Lung microvascular endothelial cell (primary cell): ENCODE measurements around the gene PAPPA2. TPM values are rescaled to one million over a fixed set of nuclear protein-coding genes. Genes with fewer than 3 reads are reported as not detected.

Experiments used
- DNase-seq, 2 donors: peaks; one replicate each; pipeline versions ENCODE4 v3.0.0 to v3.0.0-alpha.2; 2010; ENCODE audit warnings: low read depth in 2 of 2
- total RNA-seq: library from RNA; depleted of rRNA; stranded (reverse); fragments of >200 nt; gene quantifications from 2 replicates; pipeline ENCODE4 v1.2.1, GENCODE V29; 2014

PAPPA2 gene
- total RNA-seq, 1 donor from 2014 or later = under 0.01 TPM

GRCh38 chr1:176765608-176766007, 302.6 kb downstream of the PAPPA2 start:
- DNase-seq = no peak

GRCh38 chr1:176766779-176767178, 303.8 kb downstream of the PAPPA2 start:
- DNase-seq = no peak

- DNase-seq = no peak
These were observed 304.8 kb downstream of the PAPPA2 start for GRCh38 chr1:176767714-176768136.

GRCh38 chr1:176768532-176768931, 305.6 kb downstream of the PAPPA2 start:
- DNase-seq = no peak

- DNase-seq = no peak
These were observed 307.1 kb downstream of the PAPPA2 start for GRCh38 chr1:176770066-176770465.

- no peak for DNase-seq
These were observed 310.1 kb downstream of the PAPPA2 start for GRCh38 chr1:176773038-176773437.

GRCh38 chr1:176774224-176774623, 311.2 kb downstream of the PAPPA2 start:
- DNase-seq = no peak

- no peak for DNase-seq
These were observed 312.4 kb downstream of the PAPPA2 start for GRCh38 chr1:176775378-176775777.

GRCh38 chr1:176775996-176776395, 313.0 kb downstream of the PAPPA2 start:
- DNase-seq = no peak

- no peak for DNase-seq
These were observed 315.1 kb downstream of the PAPPA2 start for GRCh38 chr1:176778056-176778455.

- no peak for DNase-seq
These were observed 317.0 kb downstream of the PAPPA2 start for GRCh38 chr1:176779992-176780328.

GRCh38 chr1:176783309-176783708, 320.3 kb downstream of the PAPPA2 start:
- no peak for DNase-seq

GRCh38 chr1:176785056-176785455, 322.1 kb downstream of the PAPPA2 start:
- DNase-seq = no peak

- no peak for DNase-seq
These were observed 322.8 kb downstream of the PAPPA2 start for GRCh38 chr1:176785791-176786190.

GRCh38 chr1:176786274-176786673, 323.3 kb downstream of the PAPPA2 start:
- no peak for DNase-seq

- no peak for DNase-seq
These were observed 326.7 kb downstream of the PAPPA2 start for GRCh38 chr1:176789571-176790090.

GRCh38 chr1:176790786-176791185, 327.8 kb downstream of the PAPPA2 start:
- DNase-seq = no peak

- no peak for DNase-seq
These were observed 328.9 kb downstream of the PAPPA2 start for GRCh38 chr1:176791906-176792305.

- no peak for DNase-seq
These were observed 332.0 kb downstream of the PAPPA2 start for GRCh38 chr1:176794897-176795508.

GRCh38 chr1:176795929-176796328, 333.0 kb downstream of the PAPPA2 start:
- DNase-seq = no peak

GRCh38 chr1:176796583-176796982, 333.6 kb downstream of the PAPPA2 start:
- DNase-seq = no peak

- DNase-seq = no peak
These were observed 336.4 kb downstream of the PAPPA2 start for GRCh38 chr1:176799327-176799726.

GRCh38 chr1:176800978-176801513, 338.1 kb downstream of the PAPPA2 start:
- DNase-seq = no peak
